SK-N-MC (cell line): ENCODE data around the gene MTHFSD.

Experiments
- EZH2 ChIP-seq: fragments of 200-600 bp; sonication (generic); IDR thresholded peaks from one replicate; pipeline ENCODE4 v1.6.1; 2017; ENCODE audit warnings: antibody characterized with exemption
- POLR2AphosphoS5 ChIP-seq: IDR thresholded peaks from 2 replicates; pipeline ENCODE4 v1.6.1; 2012; ENCODE audit warnings: mild to moderate bottlenecking, low read depth, low read length, borderline replicate concordance

DNA sequence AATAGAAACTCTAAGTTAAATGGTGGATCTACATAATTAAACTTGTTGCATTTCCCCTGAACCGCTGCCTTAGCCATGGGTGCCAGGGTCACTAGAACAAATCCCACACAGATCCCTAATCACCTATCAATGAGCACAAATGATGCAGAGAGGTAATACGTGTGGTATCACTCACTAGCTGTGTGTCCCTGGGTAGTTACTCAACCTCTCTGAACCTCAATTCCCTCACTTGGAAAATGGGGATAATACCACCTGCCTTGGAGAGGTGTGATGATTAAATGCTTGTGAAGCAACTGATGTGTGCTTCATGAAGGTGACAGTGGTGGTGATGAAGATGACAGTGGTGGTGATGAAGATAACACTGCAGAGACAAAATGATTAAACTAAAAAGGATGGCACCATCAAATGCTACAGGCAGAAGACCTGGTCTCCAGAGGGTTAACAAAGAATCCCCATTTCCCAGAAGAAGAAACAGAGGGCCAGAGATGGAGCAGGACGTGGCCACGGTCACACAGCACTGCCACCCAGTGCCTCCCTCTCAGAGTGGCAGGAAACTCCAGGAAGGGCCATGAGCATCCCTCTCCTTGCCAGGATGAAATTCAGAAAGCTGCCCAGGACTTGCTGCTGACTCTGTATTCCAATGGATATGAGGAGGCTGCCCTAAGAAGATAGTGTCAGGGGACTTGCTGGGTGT lies 62.6 kb downstream of the MTHFSD start:
- TF ChIP-seq EZH2, result no peak
- TF ChIP-seq POLR2AphosphoS5, result no peak
